WTC11 (cell line): ENCODE results near the gene NALCN.

Experiments used
- CREB1 ChIP-seq: sonication (generic); formaldehyde crosslinking; IDR thresholded peaks from 2 replicates; pipeline ENCODE4 v1.8.0; 2023; ENCODE audit warnings: mild to moderate bottlenecking, missing genetic modification reagents
- E2F5 ChIP-seq: sonication (generic); formaldehyde crosslinking; IDR thresholded peaks from 2 replicates; pipeline ENCODE4 v1.8.1; 2022; ENCODE audit warnings: mild to moderate bottlenecking, moderate library complexity, missing genetic modification reagents
- ESRRA ChIP-seq: sonication (generic); formaldehyde crosslinking; IDR thresholded peaks from 2 replicates; pipeline ENCODE4 v1.8.1; 2022; ENCODE audit warnings: mild to moderate bottlenecking, missing genetic modification reagents, borderline replicate concordance
- MXD4 ChIP-seq: fragments of 250-450 bp; sonication (Bioruptor Pico); IDR thresholded peaks from 2 replicates; pipeline ENCODE4 v1.8.0; 2021; ENCODE audit warnings: mild to moderate bottlenecking, moderate library complexity, borderline replicate concordance
- USF1 ChIP-seq: sonication (generic); formaldehyde crosslinking; IDR thresholded peaks from 2 replicates; pipeline ENCODE4 v1.8.0; 2022; ENCODE audit warnings: mild to moderate bottlenecking, missing genetic modification reagents
- ZNF138 ChIP-seq: sonication (generic); formaldehyde crosslinking; conservative IDR thresholded peaks from 2 replicates; pipeline ENCODE4 v1.8.1; 2022; ENCODE audit warnings: mild to moderate bottlenecking, moderate library complexity, missing genetic modification reagents
- ZNF263 ChIP-seq: sonication (generic); formaldehyde crosslinking; IDR thresholded peaks from 2 replicates; pipeline ENCODE4 v1.8.1; 2022; ENCODE audit warnings: low read depth, mild to moderate bottlenecking, moderate library complexity, missing genetic modification reagents
- ZNF396 ChIP-seq: fragments of 250-450 bp; sonication (Bioruptor Pico); IDR thresholded peaks from 2 replicates; pipeline ENCODE4 v1.8.0; 2021; ENCODE audit warnings: mild to moderate bottlenecking, moderate library complexity, borderline replicate concordance
- TF ChIP-seq, protein P1 (sequence below): fragments of 200-600 bp; IDR thresholded peaks from 2 replicates; pipeline ENCODE4 v1.8.0; 2022; ENCODE audit warnings: antibody characterized with exemption
- TF ChIP-seq, protein P2 (sequence below): sonication (generic); formaldehyde crosslinking; IDR thresholded peaks from 2 replicates; pipeline ENCODE4 v1.8.1; 2023; ENCODE audit warnings: mild to moderate bottlenecking, missing genetic modification reagents
- TF ChIP-seq, protein P3 (sequence below): sonication (generic); formaldehyde crosslinking; IDR thresholded peaks from 2 replicates; pipeline ENCODE4 v1.8.1; 2023; ENCODE audit warnings: mild to moderate bottlenecking, missing genetic modification reagents
- TF ChIP-seq, protein P4 (sequence below): sonication (generic); formaldehyde crosslinking; IDR thresholded peaks from 2 replicates; pipeline ENCODE4 v1.8.0; 2022; ENCODE audit warnings: mild to moderate bottlenecking, missing genetic modification reagents

DNA sequence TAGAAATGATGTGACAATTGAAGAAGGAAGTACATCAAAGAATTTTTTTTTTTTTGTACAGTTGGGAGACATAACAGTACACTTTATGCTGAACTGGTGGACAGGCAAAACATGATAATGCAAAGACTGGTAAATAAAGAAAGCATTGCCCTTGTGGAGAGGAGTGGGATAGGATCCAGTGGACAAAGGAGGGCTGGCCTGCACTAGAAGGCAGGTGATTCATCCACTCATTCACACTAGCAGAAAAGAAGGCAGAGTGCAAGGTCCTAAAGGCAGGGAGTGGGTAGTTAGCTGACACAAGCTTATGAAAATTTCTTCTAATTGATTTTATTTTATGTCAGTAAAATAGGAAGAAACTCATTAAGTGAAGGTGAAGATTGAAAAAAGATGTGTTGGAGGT, 17.6 kb upstream of the NALCN start:
- TF ChIP-seq, protein P1, sequence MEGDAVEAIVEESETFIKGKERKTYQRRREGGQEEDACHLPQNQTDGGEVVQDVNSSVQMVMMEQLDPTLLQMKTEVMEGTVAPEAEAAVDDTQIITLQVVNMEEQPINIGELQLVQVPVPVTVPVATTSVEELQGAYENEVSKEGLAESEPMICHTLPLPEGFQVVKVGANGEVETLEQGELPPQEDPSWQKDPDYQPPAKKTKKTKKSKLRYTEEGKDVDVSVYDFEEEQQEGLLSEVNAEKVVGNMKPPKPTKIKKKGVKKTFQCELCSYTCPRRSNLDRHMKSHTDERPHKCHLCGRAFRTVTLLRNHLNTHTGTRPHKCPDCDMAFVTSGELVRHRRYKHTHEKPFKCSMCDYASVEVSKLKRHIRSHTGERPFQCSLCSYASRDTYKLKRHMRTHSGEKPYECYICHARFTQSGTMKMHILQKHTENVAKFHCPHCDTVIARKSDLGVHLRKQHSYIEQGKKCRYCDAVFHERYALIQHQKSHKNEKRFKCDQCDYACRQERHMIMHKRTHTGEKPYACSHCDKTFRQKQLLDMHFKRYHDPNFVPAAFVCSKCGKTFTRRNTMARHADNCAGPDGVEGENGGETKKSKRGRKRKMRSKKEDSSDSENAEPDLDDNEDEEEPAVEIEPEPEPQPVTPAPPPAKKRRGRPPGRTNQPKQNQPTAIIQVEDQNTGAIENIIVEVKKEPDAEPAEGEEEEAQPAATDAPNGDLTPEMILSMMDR, result no peak
- TF ChIP-seq CREB1 (CRISPR knock-in tag), result no peak
- no peak for TF ChIP-seq ZNF263
- no peak for TF ChIP-seq ESRRA (CRISPR knock-in tag)
- TF ChIP-seq, protein P2, sequence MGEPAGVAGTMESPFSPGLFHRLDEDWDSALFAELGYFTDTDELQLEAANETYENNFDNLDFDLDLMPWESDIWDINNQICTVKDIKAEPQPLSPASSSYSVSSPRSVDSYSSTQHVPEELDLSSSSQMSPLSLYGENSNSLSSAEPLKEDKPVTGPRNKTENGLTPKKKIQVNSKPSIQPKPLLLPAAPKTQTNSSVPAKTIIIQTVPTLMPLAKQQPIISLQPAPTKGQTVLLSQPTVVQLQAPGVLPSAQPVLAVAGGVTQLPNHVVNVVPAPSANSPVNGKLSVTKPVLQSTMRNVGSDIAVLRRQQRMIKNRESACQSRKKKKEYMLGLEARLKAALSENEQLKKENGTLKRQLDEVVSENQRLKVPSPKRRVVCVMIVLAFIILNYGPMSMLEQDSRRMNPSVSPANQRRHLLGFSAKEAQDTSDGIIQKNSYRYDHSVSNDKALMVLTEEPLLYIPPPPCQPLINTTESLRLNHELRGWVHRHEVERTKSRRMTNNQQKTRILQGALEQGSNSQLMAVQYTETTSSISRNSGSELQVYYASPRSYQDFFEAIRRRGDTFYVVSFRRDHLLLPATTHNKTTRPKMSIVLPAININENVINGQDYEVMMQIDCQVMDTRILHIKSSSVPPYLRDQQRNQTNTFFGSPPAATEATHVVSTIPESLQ (CRISPR knock-in tag), result no peak
- TF ChIP-seq E2F5, result no peak
- TF ChIP-seq USF1 (CRISPR knock-in tag), result no peak
- no peak for TF ChIP-seq ZNF396 (CRISPR knock-in tag)
- TF ChIP-seq, protein P3, sequence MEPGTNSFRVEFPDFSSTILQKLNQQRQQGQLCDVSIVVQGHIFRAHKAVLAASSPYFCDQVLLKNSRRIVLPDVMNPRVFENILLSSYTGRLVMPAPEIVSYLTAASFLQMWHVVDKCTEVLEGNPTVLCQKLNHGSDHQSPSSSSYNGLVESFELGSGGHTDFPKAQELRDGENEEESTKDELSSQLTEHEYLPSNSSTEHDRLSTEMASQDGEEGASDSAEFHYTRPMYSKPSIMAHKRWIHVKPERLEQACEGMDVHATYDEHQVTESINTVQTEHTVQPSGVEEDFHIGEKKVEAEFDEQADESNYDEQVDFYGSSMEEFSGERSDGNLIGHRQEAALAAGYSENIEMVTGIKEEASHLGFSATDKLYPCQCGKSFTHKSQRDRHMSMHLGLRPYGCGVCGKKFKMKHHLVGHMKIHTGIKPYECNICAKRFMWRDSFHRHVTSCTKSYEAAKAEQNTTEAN (CRISPR knock-in tag), result no peak
- TF ChIP-seq MXD4 (CRISPR knock-in tag), result no peak
- TF ChIP-seq, protein P4, sequence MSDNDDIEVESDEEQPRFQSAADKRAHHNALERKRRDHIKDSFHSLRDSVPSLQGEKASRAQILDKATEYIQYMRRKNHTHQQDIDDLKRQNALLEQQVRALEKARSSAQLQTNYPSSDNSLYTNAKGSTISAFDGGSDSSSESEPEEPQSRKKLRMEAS (CRISPR knock-in tag), result no peak
- TF ChIP-seq ZNF138 (CRISPR knock-in tag), result no peak
